Keratinocyte (primary cell): ENCODE measurements around the gene MYEF2. TPM values are rescaled to one million over a fixed set of nuclear protein-coding genes. Genes with fewer than 3 reads are reported as not detected.

Source experiments
- DNase-seq: peaks from one replicate; pipeline ENCODE4 v3.0.0-alpha.2; 2011; ENCODE audit warnings: low read depth, missing footprints, low spot score
- FAIRE-seq: peaks from 2 replicates; lab custom pipeline; 2011; peaks lifted over from hg19 to GRCh38; lab: Jason Lieb, UNC
- H2AFZ ChIP-seq: 2 replicates; pipeline ENCODE4 v1.6.0; 2012; ENCODE audit warnings: low read length, control low read depth, inconsistent platforms; ENCODE audit not compliant: control insufficient read depth
- H3K27ac ChIP-seq: 2 replicates; pipeline ENCODE4 v1.5.1; 2011; ENCODE audit warnings: low read length; ENCODE audit not compliant: control insufficient read depth, insufficient read depth
- H3K27me3 ChIP-seq: 3 replicates; pipeline ENCODE4 v1.6.0; 2011; ENCODE audit warnings: low read length; ENCODE audit not compliant: control insufficient read depth, insufficient read depth; ENCODE audit errors: extremely low read depth
- H3K36me3 ChIP-seq, 2 experiments: 2 replicates in 1 of 2; 3 replicates in 1 of 2; pipeline ENCODE4 v1.5.1; 2011; ENCODE audit warnings: low read length in 2 of 2, mild to moderate bottlenecking in 1 of 2; ENCODE audit not compliant: control insufficient read depth in 2 of 2, insufficient read depth in 2 of 2; ENCODE audit errors: extremely low read depth in 1 of 2
- H3K4me1 ChIP-seq: 3 replicates; pipeline ENCODE4 v1.5.1; 2011; ENCODE audit warnings: low read length; ENCODE audit not compliant: control insufficient read depth, insufficient read depth; ENCODE audit errors: extremely low read depth
- H3K4me2 ChIP-seq: 3 replicates; pipeline ENCODE4 v1.6.0; 2011; ENCODE audit warnings: low read depth, low read length; ENCODE audit not compliant: control insufficient read depth, insufficient read depth; ENCODE audit errors: extremely low read depth
- H3K4me3 ChIP-seq, 3 experiments: fragments of 200-600 bp in 1 of 3; sonication (generic) in 1 of 3; 2 replicates in 2 of 3; 3 replicates in 1 of 3; pipeline ENCODE4 v1.5.1; 2011 to 2016; ENCODE audit warnings: low read length in 3 of 3, mild to moderate bottlenecking in 3 of 3, control low read depth in 2 of 3, inconsistent platforms in 1 of 3, low read depth in 1 of 3, mixed read lengths in 1 of 3, mixed run types in 1 of 3, moderate library complexity in 1 of 3; ENCODE audit not compliant: control insufficient read depth in 2 of 3, insufficient read depth in 2 of 3; ENCODE audit errors: extremely low read depth in 1 of 3
- H3K79me2 ChIP-seq: 2 replicates; pipeline ENCODE4 v1.6.0; 2012; ENCODE audit warnings: low read length; ENCODE audit not compliant: control insufficient read depth, insufficient read depth
- H3K9ac ChIP-seq: 3 replicates; pipeline ENCODE4 v1.6.0; 2011; ENCODE audit warnings: low read length; ENCODE audit not compliant: control insufficient read depth, insufficient read depth; ENCODE audit errors: extremely low read depth
- H3K9me1 ChIP-seq: 3 replicates; pipeline ENCODE4 v1.6.0; 2011; ENCODE audit warnings: low read length; ENCODE audit not compliant: control insufficient read depth, insufficient read depth; ENCODE audit errors: extremely low read depth
- H3K9me3 ChIP-seq: 2 replicates; pipeline ENCODE4 v1.5.1; 2012; ENCODE audit warnings: low read depth, low read length; ENCODE audit not compliant: control insufficient read depth
- H4K20me1 ChIP-seq: 3 replicates; pipeline ENCODE4 v1.6.0; 2011; ENCODE audit warnings: low read length; ENCODE audit not compliant: control insufficient read depth, insufficient read depth; ENCODE audit errors: extremely low read depth
- EZH2 ChIP-seq: IDR thresholded peaks from one replicate; pipeline ENCODE4 v1.6.1; 2012; ENCODE audit warnings: inconsistent platforms, mild to moderate bottlenecking, low read length, moderate library complexity
- dilution Hi-C: fragments of 300-500 bp; cut with MboI; formaldehyde crosslinking; loops from one replicate; pipeline ENCODE4 v1.7.0; 2020; ENCODE audit warnings: low sequenced_read_pairs; ENCODE audit not compliant: extremely low pct_ligation_motif_present
- polyA plus RNA-seq, 5 experiments: library from polyadenylated mRNA; depleted of rRNA in 3 of 5; stranded (reverse) in 3 of 5; stranded (forward) in 1 of 5; unstranded in 1 of 5; fragments of >200 nt; gene quantifications; 1 replicate in 1 of 5; 2 replicates in 3 of 5; 3 replicates in 1 of 5; pipeline versions ENCODE4 v1.2.1 to v1.2.3, GENCODE V29; 2011 to 2012; ENCODE audit warnings: missing spikeins in 2 of 5, low read depth in 1 of 5, low replicate concordance in 1 of 5
- TF ChIP-seq, protein P1 (sequence below), 3 experiments: IDR thresholded peaks in 1 of 3; conservative IDR thresholded peaks in 1 of 3; optimal IDR thresholded peaks in 1 of 3; 2 replicates in 2 of 3; 3 replicates in 1 of 3; pipeline versions ENCODE3 to v1.5.1; 2011; ENCODE audit warnings: low read length in 3 of 3, mild to moderate bottlenecking in 3 of 3, moderate library complexity in 2 of 3, control low read depth in 1 of 3, inconsistent platforms in 1 of 3; ENCODE audit not compliant: insufficient read depth in 2 of 3; ENCODE audit errors: extremely low read depth in 1 of 3

MYEF2 gene
- polyA plus RNA-seq, 1 donor (not counting 4 experiments of a cell fraction or from before 2014, with no cell fraction given) = 2.8 TPM

DNA sequence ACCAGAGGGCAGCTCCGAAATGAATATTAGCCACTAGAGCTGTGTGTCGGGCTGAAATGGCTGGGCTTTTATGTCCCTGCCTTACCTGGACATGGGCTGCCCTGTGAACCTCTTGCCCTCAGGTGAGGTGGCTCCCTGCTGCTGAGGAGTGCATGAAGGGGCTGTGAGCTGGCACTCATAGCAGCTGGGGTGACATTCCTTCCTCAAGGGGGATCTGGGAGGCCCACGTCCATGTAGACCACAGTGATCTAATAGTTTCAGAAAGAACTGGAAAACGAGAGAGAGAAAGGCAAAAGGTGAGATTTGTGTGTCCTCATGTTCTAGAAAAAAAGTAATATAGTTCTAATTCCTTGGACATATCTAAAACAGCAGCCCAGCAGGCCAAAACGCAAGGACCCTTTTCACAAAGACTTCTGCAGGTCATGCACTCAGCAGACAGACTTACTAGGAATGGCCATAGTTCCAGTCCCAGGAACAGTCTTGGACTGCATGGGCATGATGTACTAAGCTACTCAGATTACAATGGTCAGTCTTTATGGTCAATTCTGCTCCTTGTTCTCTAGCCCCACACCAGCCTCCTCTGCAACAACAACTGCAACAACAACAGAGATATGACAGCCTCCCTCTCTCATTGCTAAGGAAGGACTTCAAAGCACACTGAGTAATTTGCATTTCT lies 68.1 kb downstream of the MYEF2 start:
- Histone ChIP-seq H3K27ac (no peak overlapping the region), H3K27me3 (no peaks in the 10 kb centered on the region), H3K79me2 (no peaks in the 10 kb centered on the region), H3K36me3 (no peaks in the 10 kb centered on the region), H3K4me1 (no peaks in the 10 kb centered on the region), H3K4me3 (no peak overlapping the region), H3K9ac (no peak overlapping the region), H3K4me2 (no peak overlapping the region), H2AFZ (no peak overlapping the region), H3K9me1 (no peaks in the 10 kb centered on the region), H4K20me1 (no peaks in the 10 kb centered on the region), H3K9me3 (no peaks in the 10 kb centered on the region)
- no peak for FAIRE-seq
- no peak for DNase-seq
- TF ChIP-seq, protein P1, sequence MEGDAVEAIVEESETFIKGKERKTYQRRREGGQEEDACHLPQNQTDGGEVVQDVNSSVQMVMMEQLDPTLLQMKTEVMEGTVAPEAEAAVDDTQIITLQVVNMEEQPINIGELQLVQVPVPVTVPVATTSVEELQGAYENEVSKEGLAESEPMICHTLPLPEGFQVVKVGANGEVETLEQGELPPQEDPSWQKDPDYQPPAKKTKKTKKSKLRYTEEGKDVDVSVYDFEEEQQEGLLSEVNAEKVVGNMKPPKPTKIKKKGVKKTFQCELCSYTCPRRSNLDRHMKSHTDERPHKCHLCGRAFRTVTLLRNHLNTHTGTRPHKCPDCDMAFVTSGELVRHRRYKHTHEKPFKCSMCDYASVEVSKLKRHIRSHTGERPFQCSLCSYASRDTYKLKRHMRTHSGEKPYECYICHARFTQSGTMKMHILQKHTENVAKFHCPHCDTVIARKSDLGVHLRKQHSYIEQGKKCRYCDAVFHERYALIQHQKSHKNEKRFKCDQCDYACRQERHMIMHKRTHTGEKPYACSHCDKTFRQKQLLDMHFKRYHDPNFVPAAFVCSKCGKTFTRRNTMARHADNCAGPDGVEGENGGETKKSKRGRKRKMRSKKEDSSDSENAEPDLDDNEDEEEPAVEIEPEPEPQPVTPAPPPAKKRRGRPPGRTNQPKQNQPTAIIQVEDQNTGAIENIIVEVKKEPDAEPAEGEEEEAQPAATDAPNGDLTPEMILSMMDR (optimal IDR thresholded peaks at IDR 0.05 in 1 of 3, IDR thresholded peaks at IDR 0.05 in 1 of 3, conservative IDR thresholded peaks at IDR 0.05 in 1 of 3; ENCODE audit: extremely low read depth in 1 of 3, insufficient read depth in 2 of 3, low read length in 3 of 3) = no peak
- TF ChIP-seq EZH2 = no peak
- dilution Hi-C loops = no loop called here

DNA sequence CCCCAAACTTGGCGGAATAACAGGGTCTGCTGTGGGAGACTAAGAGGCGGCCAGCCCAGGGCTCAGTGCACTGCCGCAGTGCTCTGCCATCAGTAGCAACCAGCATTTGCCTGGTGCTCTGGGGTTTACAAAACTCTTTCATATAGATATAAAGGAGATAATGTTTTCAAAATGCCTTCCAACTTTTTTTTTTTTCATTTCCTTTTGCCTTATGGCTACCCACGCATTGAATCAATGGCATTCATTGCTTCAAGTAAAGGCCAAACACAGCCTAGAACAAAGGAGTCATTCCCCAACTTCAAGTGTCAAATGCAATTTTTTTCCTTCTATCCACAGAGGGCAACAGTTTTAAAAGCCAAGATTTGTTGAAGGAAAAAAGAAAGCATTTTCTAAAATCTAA lies 68.9 kb downstream of the MYEF2 start:
- Histone ChIP-seq H3K9me3 (no peaks in the 10 kb centered on the region), H3K4me2 (no peak overlapping the region), H3K79me2 (no peaks in the 10 kb centered on the region), H3K9me1 (no peaks in the 10 kb centered on the region), H3K4me3 (no peak overlapping the region), H3K4me1 (no peaks in the 10 kb centered on the region), H2AFZ (no peak overlapping the region), H4K20me1 (no peaks in the 10 kb centered on the region), H3K27ac (no peak overlapping the region), H3K36me3 (no peaks in the 10 kb centered on the region), H3K9ac (no peak overlapping the region), H3K27me3 (no peaks in the 10 kb centered on the region)
- FAIRE-seq (no peak), DNase-seq (no peak)
- dilution Hi-C loops = no loop called here
- TF ChIP-seq, protein P1 (optimal IDR thresholded peaks at IDR 0.05 in 1 of 3, IDR thresholded peaks at IDR 0.05 in 1 of 3, conservative IDR thresholded peaks at IDR 0.05 in 1 of 3; ENCODE audit: extremely low read depth in 1 of 3, insufficient read depth in 2 of 3, low read length in 3 of 3) = no peak
- no peak for TF ChIP-seq EZH2
